ENCODE data around the gene ABCA9. TPM values are rescaled to one million over a fixed set of nuclear protein-coding genes. Genes with fewer than 3 reads are reported as not detected.

ABCA9 gene
- total and polyA plus RNA-seq, 9 of the 15 experiments (the other 6 are each of a cell fraction or from before 2014, with no cell fraction given), result 0.04 TPM; not detected in 8

DNA sequence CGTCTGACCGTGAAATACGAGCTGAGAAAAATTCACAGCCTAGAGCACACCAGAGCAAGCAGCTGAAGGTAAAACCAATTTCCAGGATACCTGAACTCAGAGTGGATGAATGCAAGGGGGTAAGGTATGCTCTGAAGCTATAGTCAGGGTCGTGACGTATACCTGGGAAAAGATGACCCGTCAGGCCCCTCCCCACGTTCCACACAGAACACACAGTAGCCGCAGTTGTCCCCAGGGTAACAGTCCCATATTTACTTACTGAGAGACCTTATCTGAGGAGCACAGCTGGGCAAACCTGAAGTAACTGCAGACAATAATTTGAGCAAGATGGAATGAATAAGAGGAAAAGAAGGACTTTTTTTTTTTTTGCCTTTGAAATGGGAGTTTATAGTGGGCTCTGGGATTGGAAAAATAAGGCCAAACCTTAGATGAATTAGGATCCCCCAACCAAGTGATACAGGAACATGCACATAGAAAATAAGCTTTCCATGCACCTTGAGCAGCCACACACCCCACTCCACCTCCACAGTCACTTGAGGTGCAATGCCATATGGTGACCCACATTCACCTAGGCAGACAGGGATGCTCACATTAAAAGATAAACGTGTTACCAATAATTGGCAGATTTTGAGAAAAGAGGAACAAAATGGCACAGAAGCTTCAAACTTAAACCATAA lies 43.0 kb upstream of the ABCA9 start (continued):
- TF ChIP-seq, protein P1, sequence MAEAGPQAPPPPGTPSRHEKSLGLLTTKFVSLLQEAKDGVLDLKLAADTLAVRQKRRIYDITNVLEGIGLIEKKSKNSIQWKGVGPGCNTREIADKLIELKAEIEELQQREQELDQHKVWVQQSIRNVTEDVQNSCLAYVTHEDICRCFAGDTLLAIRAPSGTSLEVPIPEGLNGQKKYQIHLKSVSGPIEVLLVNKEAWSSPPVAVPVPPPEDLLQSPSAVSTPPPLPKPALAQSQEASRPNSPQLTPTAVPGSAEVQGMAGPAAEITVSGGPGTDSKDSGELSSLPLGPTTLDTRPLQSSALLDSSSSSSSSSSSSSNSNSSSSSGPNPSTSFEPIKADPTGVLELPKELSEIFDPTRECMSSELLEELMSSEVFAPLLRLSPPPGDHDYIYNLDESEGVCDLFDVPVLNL (CRISPR knock-in tag; IDR thresholded peaks at IDR 0.05; ENCODE audit: low read depth), result no peak
- TF ChIP-seq, protein P2, sequence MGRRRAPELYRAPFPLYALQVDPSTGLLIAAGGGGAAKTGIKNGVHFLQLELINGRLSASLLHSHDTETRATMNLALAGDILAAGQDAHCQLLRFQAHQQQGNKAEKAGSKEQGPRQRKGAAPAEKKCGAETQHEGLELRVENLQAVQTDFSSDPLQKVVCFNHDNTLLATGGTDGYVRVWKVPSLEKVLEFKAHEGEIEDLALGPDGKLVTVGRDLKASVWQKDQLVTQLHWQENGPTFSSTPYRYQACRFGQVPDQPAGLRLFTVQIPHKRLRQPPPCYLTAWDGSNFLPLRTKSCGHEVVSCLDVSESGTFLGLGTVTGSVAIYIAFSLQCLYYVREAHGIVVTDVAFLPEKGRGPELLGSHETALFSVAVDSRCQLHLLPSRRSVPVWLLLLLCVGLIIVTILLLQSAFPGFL (CRISPR knock-in tag; IDR thresholded peaks at IDR 0.05), result no peak
- TF ChIP-seq ZNF143 (CRISPR knock-in tag; IDR thresholded peaks at IDR 0.05), result no peak
- TF ChIP-seq, protein P3, sequence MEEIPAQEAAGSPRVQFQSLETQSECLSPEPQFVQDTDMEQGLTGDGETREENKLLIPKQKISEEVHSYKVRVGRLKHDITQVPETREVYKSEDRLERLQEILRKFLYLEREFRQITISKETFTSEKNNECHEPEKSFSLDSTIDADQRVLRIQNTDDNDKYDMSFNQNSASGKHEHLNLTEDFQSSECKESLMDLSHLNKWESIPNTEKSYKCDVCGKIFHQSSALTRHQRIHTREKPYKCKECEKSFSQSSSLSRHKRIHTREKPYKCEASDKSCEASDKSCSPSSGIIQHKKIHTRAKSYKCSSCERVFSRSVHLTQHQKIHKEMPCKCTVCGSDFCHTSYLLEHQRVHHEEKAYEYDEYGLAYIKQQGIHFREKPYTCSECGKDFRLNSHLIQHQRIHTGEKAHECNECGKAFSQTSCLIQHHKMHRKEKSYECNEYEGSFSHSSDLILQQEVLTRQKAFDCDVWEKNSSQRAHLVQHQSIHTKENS (CRISPR knock-in tag; IDR thresholded peaks at IDR 0.05), result no peak
- TF ChIP-seq, protein P4, sequence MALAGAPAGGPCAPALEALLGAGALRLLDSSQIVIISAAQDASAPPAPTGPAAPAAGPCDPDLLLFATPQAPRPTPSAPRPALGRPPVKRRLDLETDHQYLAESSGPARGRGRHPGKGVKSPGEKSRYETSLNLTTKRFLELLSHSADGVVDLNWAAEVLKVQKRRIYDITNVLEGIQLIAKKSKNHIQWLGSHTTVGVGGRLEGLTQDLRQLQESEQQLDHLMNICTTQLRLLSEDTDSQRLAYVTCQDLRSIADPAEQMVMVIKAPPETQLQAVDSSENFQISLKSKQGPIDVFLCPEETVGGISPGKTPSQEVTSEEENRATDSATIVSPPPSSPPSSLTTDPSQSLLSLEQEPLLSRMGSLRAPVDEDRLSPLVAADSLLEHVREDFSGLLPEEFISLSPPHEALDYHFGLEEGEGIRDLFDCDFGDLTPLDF (CRISPR knock-in tag; IDR thresholded peaks at IDR 0.05), result no peak
- TF ChIP-seq, protein P5, sequence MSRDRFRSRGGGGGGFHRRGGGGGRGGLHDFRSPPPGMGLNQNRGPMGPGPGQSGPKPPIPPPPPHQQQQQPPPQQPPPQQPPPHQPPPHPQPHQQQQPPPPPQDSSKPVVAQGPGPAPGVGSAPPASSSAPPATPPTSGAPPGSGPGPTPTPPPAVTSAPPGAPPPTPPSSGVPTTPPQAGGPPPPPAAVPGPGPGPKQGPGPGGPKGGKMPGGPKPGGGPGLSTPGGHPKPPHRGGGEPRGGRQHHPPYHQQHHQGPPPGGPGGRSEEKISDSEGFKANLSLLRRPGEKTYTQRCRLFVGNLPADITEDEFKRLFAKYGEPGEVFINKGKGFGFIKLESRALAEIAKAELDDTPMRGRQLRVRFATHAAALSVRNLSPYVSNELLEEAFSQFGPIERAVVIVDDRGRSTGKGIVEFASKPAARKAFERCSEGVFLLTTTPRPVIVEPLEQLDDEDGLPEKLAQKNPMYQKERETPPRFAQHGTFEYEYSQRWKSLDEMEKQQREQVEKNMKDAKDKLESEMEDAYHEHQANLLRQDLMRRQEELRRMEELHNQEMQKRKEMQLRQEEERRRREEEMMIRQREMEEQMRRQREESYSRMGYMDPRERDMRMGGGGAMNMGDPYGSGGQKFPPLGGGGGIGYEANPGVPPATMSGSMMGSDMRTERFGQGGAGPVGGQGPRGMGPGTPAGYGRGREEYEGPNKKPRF (IDR thresholded peaks at IDR 0.05; ENCODE audit: low read depth, low read length), result no peak
- TF ChIP-seq ARHGAP35 (IDR thresholded peaks at IDR 0.05; ENCODE audit: partially characterized antibody), result no peak
- no peak for TF ChIP-seq SNIP1 (IDR thresholded peaks at IDR 0.05; ENCODE audit: low read depth)
- no peak for TF ChIP-seq ZBTB8A (IDR thresholded peaks at IDR 0.05; ENCODE audit: partially characterized antibody)
- TF ChIP-seq, protein P6, sequence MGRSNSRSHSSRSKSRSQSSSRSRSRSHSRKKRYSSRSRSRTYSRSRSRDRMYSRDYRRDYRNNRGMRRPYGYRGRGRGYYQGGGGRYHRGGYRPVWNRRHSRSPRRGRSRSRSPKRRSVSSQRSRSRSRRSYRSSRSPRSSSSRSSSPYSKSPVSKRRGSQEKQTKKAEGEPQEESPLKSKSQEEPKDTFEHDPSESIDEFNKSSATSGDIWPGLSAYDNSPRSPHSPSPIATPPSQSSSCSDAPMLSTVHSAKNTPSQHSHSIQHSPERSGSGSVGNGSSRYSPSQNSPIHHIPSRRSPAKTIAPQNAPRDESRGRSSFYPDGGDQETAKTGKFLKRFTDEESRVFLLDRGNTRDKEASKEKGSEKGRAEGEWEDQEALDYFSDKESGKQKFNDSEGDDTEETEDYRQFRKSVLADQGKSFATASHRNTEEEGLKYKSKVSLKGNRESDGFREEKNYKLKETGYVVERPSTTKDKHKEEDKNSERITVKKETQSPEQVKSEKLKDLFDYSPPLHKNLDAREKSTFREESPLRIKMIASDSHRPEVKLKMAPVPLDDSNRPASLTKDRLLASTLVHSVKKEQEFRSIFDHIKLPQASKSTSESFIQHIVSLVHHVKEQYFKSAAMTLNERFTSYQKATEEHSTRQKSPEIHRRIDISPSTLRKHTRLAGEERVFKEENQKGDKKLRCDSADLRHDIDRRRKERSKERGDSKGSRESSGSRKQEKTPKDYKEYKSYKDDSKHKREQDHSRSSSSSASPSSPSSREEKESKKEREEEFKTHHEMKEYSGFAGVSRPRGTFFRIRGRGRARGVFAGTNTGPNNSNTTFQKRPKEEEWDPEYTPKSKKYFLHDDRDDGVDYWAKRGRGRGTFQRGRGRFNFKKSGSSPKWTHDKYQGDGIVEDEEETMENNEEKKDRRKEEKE (IDR thresholded peaks at IDR 0.05; ENCODE audit: borderline replicate concordance in 1 of 2, control insufficient read depth in 1 of 2, low read depth in 2 of 2, low read length in 1 of 2), result no peak
- peak in 1 of 2 experiments; percentile 86; a peak in 2 of 4 replicates for TF ChIP-seq TBL1XR1 (IDR thresholded peaks at IDR 0.05; ENCODE audit: low read length in 2 of 2)
- TF ChIP-seq, protein P7, sequence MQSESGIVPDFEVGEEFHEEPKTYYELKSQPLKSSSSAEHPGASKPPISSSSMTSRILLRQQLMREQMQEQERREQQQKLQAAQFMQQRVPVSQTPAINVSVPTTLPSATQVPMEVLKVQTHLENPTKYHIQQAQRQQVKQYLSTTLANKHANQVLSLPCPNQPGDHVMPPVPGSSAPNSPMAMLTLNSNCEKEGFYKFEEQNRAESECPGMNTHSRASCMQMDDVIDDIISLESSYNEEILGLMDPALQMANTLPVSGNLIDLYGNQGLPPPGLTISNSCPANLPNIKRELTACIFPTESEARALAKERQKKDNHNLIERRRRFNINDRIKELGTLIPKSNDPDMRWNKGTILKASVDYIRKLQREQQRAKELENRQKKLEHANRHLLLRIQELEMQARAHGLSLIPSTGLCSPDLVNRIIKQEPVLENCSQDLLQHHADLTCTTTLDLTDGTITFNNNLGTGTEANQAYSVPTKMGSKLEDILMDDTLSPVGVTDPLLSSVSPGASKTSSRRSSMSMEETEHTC (IDR thresholded peaks at IDR 0.05), result no peak
- TF ChIP-seq GTF2E2 (tag; IDR thresholded peaks at IDR 0.05), result no peak
- no peak for TF ChIP-seq ZNF785 (CRISPR knock-in tag; IDR thresholded peaks at IDR 0.05)
